Thyroid gland (tissue), 4 donors: ENCODE measurements around the gene UBAP2.

Experiments
- POLR2A ChIP-seq, 2 donors: fragments of 450-650 bp; IDR thresholded peaks; one replicate each; pipeline ENCODE4 v1.6.1; 2017; ENCODE audit warnings: antibody characterized with exemption in 2 of 2, mild to moderate bottlenecking in 2 of 2, moderate library complexity in 1 of 2
- TF ChIP-seq, protein P1 (sequence below), 6 experiments: fragments of 200-600 bp in 3 of 6; fragments of 450-650 bp in 3 of 6; sonication (generic) in 3 of 6; IDR thresholded peaks; one replicate each; pipeline ENCODE4 v1.5.1; 2016 to 2019; ENCODE audit warnings: antibody characterized with exemption in 6 of 6, mild to moderate bottlenecking in 2 of 6, inconsistent platforms in 1 of 6, moderate library complexity in 1 of 6

DNA sequence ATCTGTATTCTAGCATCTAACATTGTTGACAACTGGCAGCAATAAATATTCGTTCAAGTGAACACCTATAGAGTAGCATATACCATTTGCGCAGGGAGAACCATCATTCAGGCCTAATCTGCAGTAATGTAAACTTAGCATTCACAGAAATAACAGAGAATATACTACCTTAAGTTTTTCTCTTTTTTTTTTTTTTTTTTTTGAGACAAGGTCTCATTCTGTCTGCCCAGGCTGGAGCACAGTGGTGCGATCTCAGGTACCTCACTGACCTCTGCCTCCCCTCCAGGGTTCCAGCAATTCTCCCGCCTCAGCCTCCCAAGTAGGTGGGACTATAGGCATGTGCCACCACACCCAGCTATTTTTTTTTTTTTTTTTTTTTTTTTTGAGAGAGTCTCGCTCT is 12.1 kb downstream of the UBAP2 start:
- TF ChIP-seq, protein P1, sequence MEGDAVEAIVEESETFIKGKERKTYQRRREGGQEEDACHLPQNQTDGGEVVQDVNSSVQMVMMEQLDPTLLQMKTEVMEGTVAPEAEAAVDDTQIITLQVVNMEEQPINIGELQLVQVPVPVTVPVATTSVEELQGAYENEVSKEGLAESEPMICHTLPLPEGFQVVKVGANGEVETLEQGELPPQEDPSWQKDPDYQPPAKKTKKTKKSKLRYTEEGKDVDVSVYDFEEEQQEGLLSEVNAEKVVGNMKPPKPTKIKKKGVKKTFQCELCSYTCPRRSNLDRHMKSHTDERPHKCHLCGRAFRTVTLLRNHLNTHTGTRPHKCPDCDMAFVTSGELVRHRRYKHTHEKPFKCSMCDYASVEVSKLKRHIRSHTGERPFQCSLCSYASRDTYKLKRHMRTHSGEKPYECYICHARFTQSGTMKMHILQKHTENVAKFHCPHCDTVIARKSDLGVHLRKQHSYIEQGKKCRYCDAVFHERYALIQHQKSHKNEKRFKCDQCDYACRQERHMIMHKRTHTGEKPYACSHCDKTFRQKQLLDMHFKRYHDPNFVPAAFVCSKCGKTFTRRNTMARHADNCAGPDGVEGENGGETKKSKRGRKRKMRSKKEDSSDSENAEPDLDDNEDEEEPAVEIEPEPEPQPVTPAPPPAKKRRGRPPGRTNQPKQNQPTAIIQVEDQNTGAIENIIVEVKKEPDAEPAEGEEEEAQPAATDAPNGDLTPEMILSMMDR (IDR thresholded peaks at IDR 0.05) = no peak
- TF ChIP-seq POLR2A (IDR thresholded peaks at IDR 0.05) = no peak
